Measurements from ENCODE around the gene BAHCC1.

- TF ChIP-seq CTCF (IDR thresholded peaks at IDR 0.05; ENCODE audit: low read length) (no peak), EZH2 (optimal IDR thresholded peaks at IDR 0.05; ENCODE audit: low read depth, low read length) (no peak)
These were observed 28.6 kb upstream of the BAHCC1 start for GRCh38 chr17:81366648-81367047.
